H1 (cell line): Measurements from ENCODE around the gene CHST11. TPM values are rescaled to one million over a fixed set of nuclear protein-coding genes. Genes with fewer than 3 reads are reported as not detected.

Source experiments
- CTCF ChIA-PET: fragments of 300-600 bp; sonication (Branson Sonifier 250); formaldehyde crosslinking; loops from one replicate; lab custom pipeline; 2021; ENCODE audit not compliant: partially characterized antibody; lab: Charles Lee
- POLR2A ChIA-PET: fragments of 300-600 bp; sonication (Branson Sonifier 250); formaldehyde crosslinking; loops from one replicate; lab custom pipeline; 2021; ENCODE audit warnings: inconsistent platforms; ENCODE audit not compliant: partially characterized antibody; lab: Charles Lee
- DNase-seq, 2 experiments: peaks; one replicate each; pipeline versions ENCODE4 v3.0.0 to v3.0.0-alpha.2; 2010 to 2022; ENCODE audit warnings: low spot score in 2 of 2, low read depth in 1 of 2, mixed read lengths in 1 of 2
- FAIRE-seq: peaks from 2 replicates; lab custom pipeline; 2011; peaks lifted over from hg19 to GRCh38; lab: Jason Lieb, UNC
- H2AFZ ChIP-seq: 2 replicates; pipeline ENCODE4 v1.8.1; 2012; ENCODE audit warnings: low read length, inconsistent platforms
- H2AK5ac ChIP-seq: 2 replicates; pipeline ENCODE4 v1.6.1; 2013; ENCODE audit warnings: low read depth, low read length
- H2BK120ac ChIP-seq: replicated peaks from 2 replicates; pipeline ENCODE3; 2013; ENCODE audit warnings: low read depth, low read length, inconsistent platforms
- H2BK12ac ChIP-seq: 2 replicates; pipeline ENCODE4 v1.6.1; 2013; ENCODE audit warnings: low read depth, low read length
- H2BK15ac ChIP-seq: 2 replicates; pipeline ENCODE4 v1.6.1; 2013; ENCODE audit warnings: low read length
- H2BK20ac ChIP-seq: 2 replicates; pipeline ENCODE4 v1.6.1; 2013; ENCODE audit warnings: low read length
- H2BK5ac ChIP-seq: 2 replicates; pipeline ENCODE4 v1.6.1; 2013; ENCODE audit warnings: low read depth, low read length
- H3K14ac ChIP-seq: 2 replicates; pipeline ENCODE4 v1.6.1; 2013; ENCODE audit warnings: inconsistent platforms; ENCODE audit not compliant: insufficient read length
- H3K18ac ChIP-seq: 2 replicates; pipeline ENCODE4 v1.6.1; 2013; ENCODE audit warnings: low read length; ENCODE audit errors: extremely low read depth
- H3K23ac ChIP-seq: 2 replicates; pipeline ENCODE4 v1.6.1; 2013; ENCODE audit warnings: inconsistent platforms; ENCODE audit not compliant: insufficient read length
- H3K23me2 ChIP-seq: 2 replicates; pipeline ENCODE4 v1.6.1; 2013; ENCODE audit warnings: low read depth, low read length
- H3K27ac ChIP-seq: 2 replicates; pipeline ENCODE4 v1.6.1; 2011; ENCODE audit warnings: low read depth, low read length, inconsistent platforms
- H3K27me3 ChIP-seq, 4 experiments: replicated peaks in 1 of 4; 1 replicate in 1 of 4; 2 replicates in 3 of 4; pipeline versions ENCODE4 v1.6.1 to v1.8.1; 2011 to 2013; ENCODE audit warnings: low read length in 3 of 4, mild to moderate bottlenecking in 3 of 4, inconsistent platforms in 2 of 4, mixed read lengths in 2 of 4, moderate library complexity in 1 of 4; ENCODE audit not compliant: control insufficient read depth in 3 of 4, insufficient read depth in 3 of 4; ENCODE audit errors: extremely low read depth in 1 of 4
- H3K36me3 ChIP-seq, 4 experiments: 2 replicates each; pipeline versions ENCODE4 v1.6.1 to v1.8.1; 2011 to 2013; ENCODE audit warnings: mild to moderate bottlenecking in 4 of 4, low read length in 3 of 4, moderate library complexity in 2 of 4, control low read depth in 1 of 4, inconsistent platforms in 1 of 4; ENCODE audit not compliant: insufficient read depth in 4 of 4, control insufficient read depth in 2 of 4
- H3K4ac ChIP-seq: replicated peaks from 2 replicates; pipeline ENCODE3; 2013; ENCODE audit warnings: low read length, low read depth, mixed read lengths, inconsistent platforms; ENCODE audit not compliant: insufficient read length
- H3K4me1 ChIP-seq, 4 experiments: replicated peaks in 1 of 4; 1 replicate in 1 of 4; 2 replicates in 3 of 4; pipeline versions ENCODE4 v1.6.1 to v1.8.1; 2011 to 2013; ENCODE audit warnings: low read length in 3 of 4, inconsistent platforms in 2 of 4, mixed read lengths in 1 of 4; ENCODE audit not compliant: insufficient read depth in 4 of 4, control insufficient read depth in 3 of 4
- H3K4me2 ChIP-seq, 2 experiments: 2 replicates each; pipeline versions ENCODE4 v1.6.1 to v1.8.1; 2011 to 2013; ENCODE audit warnings: low read depth in 2 of 2, low read length in 2 of 2, control low read depth in 1 of 2, inconsistent platforms in 1 of 2, mild to moderate bottlenecking in 1 of 2; ENCODE audit not compliant: insufficient read depth in 1 of 2
- H3K4me3 ChIP-seq, 4 experiments: fragments of 200-600, 300-600 bp in 1 of 4; sonication (generic), shearing (Covaris generic), sonication (Bioruptor Twin) in 1 of 4; 2 replicates each; pipeline versions ENCODE4 v1.5.1 to v1.8.1; 2011 to 2016; ENCODE audit warnings: low read length in 4 of 4, low read depth in 3 of 4, control low read depth in 2 of 4, inconsistent platforms in 2 of 4, mild to moderate bottlenecking in 2 of 4, mixed read lengths in 1 of 4, moderate library complexity in 1 of 4; ENCODE audit not compliant: insufficient read depth in 2 of 4; ENCODE audit errors: extremely low read depth in 1 of 4
- H3K56ac ChIP-seq: replicated peaks from 2 replicates; pipeline ENCODE3; 2013; ENCODE audit warnings: low read depth, mild to moderate bottlenecking, mixed read lengths, low read length, inconsistent platforms; ENCODE audit not compliant: insufficient read length
- H3K79me1 ChIP-seq: 2 replicates; pipeline ENCODE4 v1.6.1; 2013; ENCODE audit warnings: low read depth, low read length, control low read depth
- H3K79me2 ChIP-seq, 2 experiments: 2 replicates each; pipeline versions ENCODE4 v1.6.1 to v1.8.1; 2012 to 2013; ENCODE audit warnings: low read length in 2 of 2, mild to moderate bottlenecking in 2 of 2, inconsistent platforms in 1 of 2; ENCODE audit not compliant: insufficient read depth in 2 of 2, control insufficient read depth in 1 of 2
- H3K9ac ChIP-seq, 4 experiments: replicated peaks in 1 of 4; 1 replicate in 1 of 4; 2 replicates in 3 of 4; pipeline versions ENCODE4 v1.6.1 to v1.8.1; 2011 to 2013; ENCODE audit warnings: low read depth in 3 of 4, low read length in 3 of 4, control low read depth in 2 of 4, mild to moderate bottlenecking in 2 of 4, moderate library complexity in 2 of 4, inconsistent platforms in 1 of 4; ENCODE audit errors: extremely low read depth in 1 of 4
- H3K9me3 ChIP-seq, 2 experiments: 2 replicates each; pipeline versions ENCODE4 v1.6.1 to v1.8.1; 2012 to 2013; ENCODE audit warnings: mild to moderate bottlenecking in 2 of 2, moderate library complexity in 2 of 2, control low read depth in 1 of 2, inconsistent platforms in 1 of 2, low read depth in 1 of 2, low read length in 1 of 2, mixed read lengths in 1 of 2; ENCODE audit not compliant: insufficient read depth in 2 of 2
- H4K20me1 ChIP-seq, 2 experiments: replicated peaks in 1 of 2; 2 replicates each; pipeline versions ENCODE3 to v1.8.1; 2011 to 2013; ENCODE audit warnings: inconsistent platforms in 2 of 2, low read length in 2 of 2, mild to moderate bottlenecking in 1 of 2; ENCODE audit not compliant: insufficient read depth in 2 of 2, control insufficient read depth in 1 of 2
- H4K5ac ChIP-seq: 2 replicates; pipeline ENCODE4 v1.6.1; 2013; ENCODE audit warnings: low read length, low read depth, mixed read lengths, inconsistent platforms; ENCODE audit not compliant: insufficient read length
- H4K8ac ChIP-seq: 2 replicates; pipeline ENCODE4 v1.8.0; 2013; ENCODE audit warnings: mild to moderate bottlenecking, moderate library complexity, low read length, inconsistent platforms; ENCODE audit not compliant: insufficient read depth; ENCODE audit errors: extremely low read depth
- H4K91ac ChIP-seq: replicated peaks from 2 replicates; pipeline ENCODE3; 2013; ENCODE audit warnings: low read length, mixed read lengths, inconsistent platforms; ENCODE audit not compliant: insufficient read length
- BRCA1 ChIP-seq: IDR thresholded peaks from 2 replicates; pipeline ENCODE4 v1.6.1; 2012; ENCODE audit warnings: low read depth, low read length, improper control_type of control experiment
- CHD1 ChIP-seq: IDR thresholded peaks from 2 replicates; pipeline ENCODE4 v1.6.1; 2012; ENCODE audit warnings: low read depth, low read length, improper control_type of control experiment
- HDAC2 ChIP-seq, 2 experiments: fragments of 300-600 bp in 1 of 2; sonication (generic) in 1 of 2; IDR thresholded peaks; 2 replicates each; pipeline ENCODE4 v1.6.1; 2011 to 2012; ENCODE audit warnings: low read depth in 2 of 2, low read length in 2 of 2, mild to moderate bottlenecking in 2 of 2, moderate library complexity in 2 of 2, borderline replicate concordance in 1 of 2, inconsistent platforms in 1 of 2
- JUND ChIP-seq: IDR thresholded peaks from 2 replicates; pipeline ENCODE4 v1.6.1; 2011; ENCODE audit warnings: mild to moderate bottlenecking, improper control_type of control experiment, low read length
- KDM5A ChIP-seq: fragments of 200-600 bp; IDR thresholded peaks from 2 replicates; pipeline ENCODE4 v1.7.1; 2012; ENCODE audit warnings: mild to moderate bottlenecking, low read length, inconsistent platforms, mixed read lengths
- SAP30 ChIP-seq: fragments of 300-600 bp; sonication (generic); IDR thresholded peaks from 2 replicates; pipeline ENCODE4 v1.7.1; 2012; ENCODE audit warnings: low read length, moderate library complexity, mild to moderate bottlenecking, inconsistent platforms; ENCODE audit not compliant: insufficient read depth, insufficient replicate concordance
- TAF7 ChIP-seq: optimal IDR thresholded peaks from 2 replicates; pipeline ENCODE3; 2011; ENCODE audit warnings: low read depth, mild to moderate bottlenecking, inconsistent platforms, low read length, moderate library complexity, borderline replicate concordance
- WGBS, 2 experiments: shearing (Covaris generic) in 1 of 2; methylation state at CpG; one replicate each; pipeline versions ENCODE4 v1.1.6 to v1.1.7; 2013 to 2015; ENCODE audit warnings: low lambda C conversion rate in 2 of 2, mixed read lengths in 2 of 2, inconsistent platforms in 1 of 2, low coverage in 1 of 2, missing lambda C conversion rate in 1 of 2; ENCODE audit not compliant: insufficient replicate concordance in 2 of 2, insufficient coverage in 1 of 2, insufficient read length in 1 of 2; ENCODE audit errors: extremely low coverage in 1 of 2, missing lambda C conversion rate in 1 of 2; 5-methylcytosine and 5-hydroxymethylcytosine counted together
- polyA plus RNA-seq, 7 experiments: library from polyadenylated mRNA; depleted of rRNA in 3 of 7; stranded (reverse) in 5 of 7; unstranded in 2 of 7; fragments of >200 nt in 5 of 7; fragments of 200-250 nt in 2 of 7; gene quantifications; 1 replicate in 5 of 7; 2 replicates in 1 of 7; 4 replicates in 1 of 7; pipeline versions ENCODE4 v1.2.1 to v1.2.3, GENCODE V29; 2011 to 2013; ENCODE audit warnings: missing spikeins in 2 of 7, mixed read lengths in 2 of 7
- total RNA-seq: library from RNA; stranded (reverse); fragmentation: NEBNext Ultra II Directional; extraction: Animal tissue kit (Norgen Biotek cat#: 25700); gene quantifications from 2 replicates; pipeline ENCODE4 v1.2.1, GENCODE V29; 2021
- TF ChIP-seq, protein P1 (sequence below), 3 experiments: IDR thresholded peaks; 1 replicate in 2 of 3; 2 replicates in 1 of 3; pipeline versions ENCODE4 v1.5.1 to v1.6.1; 2011; ENCODE audit warnings: low read length in 3 of 3, mild to moderate bottlenecking in 3 of 3, inconsistent platforms in 2 of 3, low read depth in 1 of 3, moderate library complexity in 1 of 3; ENCODE audit not compliant: insufficient read depth in 1 of 3; ENCODE audit errors: control extremely low read depth in 1 of 3
- TF ChIP-seq, protein P2 (sequence below): IDR thresholded peaks from 2 replicates; pipeline ENCODE4 v1.6.1; 2011; ENCODE audit warnings: low read depth, mild to moderate bottlenecking, low read length; ENCODE audit not compliant: insufficient read depth

Gene CHST11
- total and polyA plus RNA-seq, 2 of the 8 experiments (the other 6 are each of a cell fraction or from before 2014, with no cell fraction given) = 14.4 to 20.8 TPM

GRCh38 chr12:104534857-104535248 is 78.1 kb downstream of the CHST11 start:
- Histone ChIP-seq H3K4ac (no peak overlapping the region), H2AK5ac (no peak overlapping the region; the same call in 1 of the 2 replicates), H4K20me1 (peaks cover 0 to 4% of the 10 kb centered on the region in 2 experiments), H2BK15ac (no peak overlapping the region), H2AFZ (no peak overlapping the region), H3K79me1 (peaks cover 2% of the 10 kb centered on the region), H2BK12ac (no peak overlapping the region; the same call in 1 of the 2 replicates), H2BK120ac (no peak overlapping the region), H3K18ac (no peak overlapping the region), H4K5ac (no peak overlapping the region), H3K27me3 (no peaks in the 10 kb centered on the region), H2BK5ac (peak overlapping the region; percentile 45; the same call in 1 of the 2 replicates), H3K79me2 (peaks cover 0 to 3% of the 10 kb centered on the region in 2 experiments; a peak in 1 of 4 replicates), H3K4me2 (peak overlapping the region in 1 of 2 experiments; percentile 30; a peak in 1 of 4 replicates), H3K4me3 (no peak overlapping the region), H3K23ac (no peak overlapping the region), H2BK20ac (no peak overlapping the region), H3K14ac (no peak overlapping the region), H3K9me3 (no peaks in the 10 kb centered on the region), H4K91ac (peak overlapping the region; percentile 48), H3K9ac (no peak overlapping the region; a peak in 1 of 7 replicates), H3K36me3 (no peaks in the 10 kb centered on the region), H3K56ac (no peak overlapping the region), H4K8ac (no peak overlapping the region; the same call in 1 of the 2 replicates), H3K27ac (no peak overlapping the region), H3K23me2 (no peaks in the 10 kb centered on the region), H3K4me1 (peaks cover 0 to 11% (median 4%) of the 10 kb centered on the region in 4 experiments; a peak in 4 of 7 replicates)
- POLR2A ChIA-PET = interaction anchor here (0.8 kb wide), 1 partner anchor 15 kb away, joined by 4 read pairs; no protein-coding TSS in a partner anchor
- 88% methylated on average over 3 of the region's 3 CpGs; no CpG with 5 or more reads in 1 of the 2 experiments for WGBS, 2 experiments
- FAIRE-seq (no peak), DNase-seq (no peak)
- CTCF ChIA-PET = interaction anchor here (0.6 to 1.8 kb wide), 2 partner anchors 9 to 19 kb away, joined by 3 to 4 read pairs; no protein-coding TSS in a partner anchor
- TF ChIP-seq HDAC2 (IDR thresholded peaks at IDR 0.05; ENCODE audit: borderline replicate concordance in 1 of 2, low read depth in 2 of 2, low read length in 2 of 2) (no peak), SAP30 (no peak), JUND (no peak), CHD1 (no peak), TAF7 (no peak), BRCA1 (no peak), KDM5A (no peak)
- TF ChIP-seq, protein P1, sequence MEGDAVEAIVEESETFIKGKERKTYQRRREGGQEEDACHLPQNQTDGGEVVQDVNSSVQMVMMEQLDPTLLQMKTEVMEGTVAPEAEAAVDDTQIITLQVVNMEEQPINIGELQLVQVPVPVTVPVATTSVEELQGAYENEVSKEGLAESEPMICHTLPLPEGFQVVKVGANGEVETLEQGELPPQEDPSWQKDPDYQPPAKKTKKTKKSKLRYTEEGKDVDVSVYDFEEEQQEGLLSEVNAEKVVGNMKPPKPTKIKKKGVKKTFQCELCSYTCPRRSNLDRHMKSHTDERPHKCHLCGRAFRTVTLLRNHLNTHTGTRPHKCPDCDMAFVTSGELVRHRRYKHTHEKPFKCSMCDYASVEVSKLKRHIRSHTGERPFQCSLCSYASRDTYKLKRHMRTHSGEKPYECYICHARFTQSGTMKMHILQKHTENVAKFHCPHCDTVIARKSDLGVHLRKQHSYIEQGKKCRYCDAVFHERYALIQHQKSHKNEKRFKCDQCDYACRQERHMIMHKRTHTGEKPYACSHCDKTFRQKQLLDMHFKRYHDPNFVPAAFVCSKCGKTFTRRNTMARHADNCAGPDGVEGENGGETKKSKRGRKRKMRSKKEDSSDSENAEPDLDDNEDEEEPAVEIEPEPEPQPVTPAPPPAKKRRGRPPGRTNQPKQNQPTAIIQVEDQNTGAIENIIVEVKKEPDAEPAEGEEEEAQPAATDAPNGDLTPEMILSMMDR (IDR thresholded peaks at IDR 0.05; ENCODE audit: control extremely low read depth in 1 of 3, insufficient read depth in 1 of 3, low read depth in 1 of 3, low read length in 3 of 3) = no peak
- TF ChIP-seq, protein P2, sequence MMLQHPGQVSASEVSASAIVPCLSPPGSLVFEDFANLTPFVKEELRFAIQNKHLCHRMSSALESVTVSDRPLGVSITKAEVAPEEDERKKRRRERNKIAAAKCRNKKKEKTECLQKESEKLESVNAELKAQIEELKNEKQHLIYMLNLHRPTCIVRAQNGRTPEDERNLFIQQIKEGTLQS = no peak
